Measurements from ENCODE around the gene ZNF275.

The ZNF275 gene

DNA sequence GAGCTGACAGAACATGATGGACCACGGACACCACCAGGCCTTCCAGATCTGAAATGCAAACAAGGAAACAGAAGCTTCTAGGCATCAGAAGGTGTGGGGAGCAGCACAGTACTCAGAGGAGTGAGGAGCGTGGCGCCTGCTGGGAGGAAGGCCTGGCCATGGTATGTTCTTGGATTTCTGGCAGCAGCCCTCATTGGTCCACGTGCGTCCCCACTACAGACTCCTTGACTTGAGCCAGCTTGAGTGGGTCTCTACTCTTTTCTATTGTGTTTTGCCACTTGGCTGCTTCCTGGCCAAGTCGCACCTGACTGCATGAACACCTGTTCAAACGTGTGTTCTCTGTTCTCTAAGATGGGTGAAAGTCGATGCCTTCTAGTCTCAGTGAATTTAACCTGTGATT is 18.0 kb downstream of the ZNF275 start:
- no peak overlapping the region for H2BK120ac ChIP-seq (ENCODE audit: low read depth, low read length)
- no peak for DNase-seq
- H3K4me1 ChIP-seq (ENCODE audit: control insufficient read depth, insufficient read depth, low read depth, low read length): no peaks in the 10 kb centered on the region
- 91% methylated on average over 8 of the region's 8 CpGs for WGBS
- peaks cover 0 to 13% of the 10 kb centered on the region in 2 experiments for H3K27me3 ChIP-seq (ENCODE audit: control insufficient read depth in 1 of 2, insufficient read depth in 1 of 2, low read length in 2 of 2)
- H3K23ac ChIP-seq (ENCODE audit: low read length in 2 of 2): no peak overlapping the region
- peaks cover 10% of the 10 kb centered on the region for H3K9me3 ChIP-seq (ENCODE audit: control insufficient read depth, low read length)
- H3K14ac ChIP-seq (ENCODE audit: low read length in 2 of 2): no peak overlapping the region
- H2BK15ac ChIP-seq (ENCODE audit: low read depth, poor library complexity, severe bottlenecking): no peak overlapping the region
- no peak overlapping the region for H4K8ac ChIP-seq (ENCODE audit: low read length)
- H2AFZ ChIP-seq (ENCODE audit: low read depth, low read length): no peak overlapping the region
- peaks cover 2% of the 10 kb centered on the region for H3K79me1 ChIP-seq (replicated peaks; ENCODE audit: low read length, poor library complexity, severe bottlenecking)
- peaks cover 24 to 43% of the 10 kb centered on the region in 2 experiments for H3K36me3 ChIP-seq (ENCODE audit: control insufficient read depth in 1 of 2, insufficient read depth in 2 of 2, low read depth in 1 of 2, low read length in 2 of 2)
- H4K91ac ChIP-seq (ENCODE audit: low read length): no peak overlapping the region
- H3K27ac ChIP-seq (ENCODE audit: low read length, poor library complexity, severe bottlenecking): no peak overlapping the region
- no peak overlapping the region for H3K4me3 ChIP-seq (ENCODE audit: insufficient read depth in 1 of 2, low read depth in 1 of 2, low read length in 2 of 2)
- no peak overlapping the region for H3K18ac ChIP-seq (ENCODE audit: low read depth in 1 of 2, low read length in 2 of 2)
- H3K4ac ChIP-seq (ENCODE audit: low read depth in 1 of 2, low read length in 2 of 2): no peak overlapping the region
- H3K4me2 ChIP-seq (ENCODE audit: low read length, poor library complexity, severe bottlenecking): no peak overlapping the region
- H2AK5ac ChIP-seq (ENCODE audit: low read length, severe bottlenecking): no peak overlapping the region
- H3K9ac ChIP-seq (ENCODE audit: low read length): no peak overlapping the region
- H2BK5ac ChIP-seq (ENCODE audit: low read depth, low read length, poor library complexity, severe bottlenecking): no peak overlapping the region
- H2BK12ac ChIP-seq (ENCODE audit: low read length in 2 of 2): no peak overlapping the region

DNA sequence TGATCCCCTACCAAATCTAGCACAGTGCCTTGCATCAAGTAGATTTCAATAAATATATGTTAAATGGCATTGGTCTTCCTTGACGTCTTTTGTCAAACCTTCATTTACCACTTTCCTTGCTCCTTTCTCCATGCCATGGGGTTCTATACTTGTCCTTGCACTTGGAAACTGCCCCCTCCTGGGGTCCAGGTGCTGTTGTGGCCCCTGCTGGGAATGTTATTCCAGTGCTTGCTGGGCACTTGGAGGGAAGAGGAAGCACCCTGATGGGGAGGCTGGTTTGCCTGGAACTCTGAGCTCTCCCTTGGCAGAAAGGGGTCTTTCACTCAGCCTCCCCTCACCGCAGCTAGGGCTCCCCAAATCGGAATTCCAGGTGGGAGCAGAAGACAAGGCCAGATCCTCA is 18.9 kb downstream of the ZNF275 start:
- peaks cover 0 to 13% of the 10 kb centered on the region in 2 experiments for H3K27me3 ChIP-seq (ENCODE audit: control insufficient read depth in 1 of 2, insufficient read depth in 1 of 2, low read length in 2 of 2)
- no peak for DNase-seq
- no peak overlapping the region for H3K23ac ChIP-seq (ENCODE audit: low read length in 2 of 2)
- H2BK12ac ChIP-seq (ENCODE audit: low read length in 2 of 2): no peak overlapping the region
- peaks cover 15 to 35% of the 10 kb centered on the region in 2 experiments for H3K36me3 ChIP-seq (ENCODE audit: control insufficient read depth in 1 of 2, insufficient read depth in 2 of 2, low read depth in 1 of 2, low read length in 2 of 2)
- H3K4ac ChIP-seq (ENCODE audit: low read depth in 1 of 2, low read length in 2 of 2): no peak overlapping the region
- no peak overlapping the region for H4K8ac ChIP-seq (ENCODE audit: low read length)
- no peak overlapping the region for H2BK120ac ChIP-seq (ENCODE audit: low read depth, low read length)
- no peak overlapping the region for H3K27ac ChIP-seq (ENCODE audit: low read length, poor library complexity, severe bottlenecking)
- no peak overlapping the region for H3K4me2 ChIP-seq (ENCODE audit: low read length, poor library complexity, severe bottlenecking)
- no peak overlapping the region for H3K14ac ChIP-seq (ENCODE audit: low read length in 2 of 2)
- no peak overlapping the region for H2BK15ac ChIP-seq (ENCODE audit: low read depth, poor library complexity, severe bottlenecking)
- H3K4me3 ChIP-seq (ENCODE audit: insufficient read depth in 1 of 2, low read depth in 1 of 2, low read length in 2 of 2): no peak overlapping the region
- H2AK5ac ChIP-seq (ENCODE audit: low read length, severe bottlenecking): no peak overlapping the region
- H3K9me3 ChIP-seq (ENCODE audit: control insufficient read depth, low read length): peaks cover 13% of the 10 kb centered on the region
- no peak overlapping the region for H3K9ac ChIP-seq (ENCODE audit: low read length)
- H3K79me1 ChIP-seq (replicated peaks; ENCODE audit: low read length, poor library complexity, severe bottlenecking): peaks cover 2% of the 10 kb centered on the region
- H3K18ac ChIP-seq (ENCODE audit: low read depth in 1 of 2, low read length in 2 of 2): no peak overlapping the region
- H3K4me1 ChIP-seq (ENCODE audit: control insufficient read depth, insufficient read depth, low read depth, low read length): no peaks in the 10 kb centered on the region
- H2BK5ac ChIP-seq (ENCODE audit: low read depth, low read length, poor library complexity, severe bottlenecking): no peak overlapping the region
- no peak overlapping the region for H2AFZ ChIP-seq (ENCODE audit: low read depth, low read length)
- 83% methylated on average over 2 of the region's 3 CpGs for WGBS
- H4K91ac ChIP-seq (ENCODE audit: low read length): no peak overlapping the region

DNA sequence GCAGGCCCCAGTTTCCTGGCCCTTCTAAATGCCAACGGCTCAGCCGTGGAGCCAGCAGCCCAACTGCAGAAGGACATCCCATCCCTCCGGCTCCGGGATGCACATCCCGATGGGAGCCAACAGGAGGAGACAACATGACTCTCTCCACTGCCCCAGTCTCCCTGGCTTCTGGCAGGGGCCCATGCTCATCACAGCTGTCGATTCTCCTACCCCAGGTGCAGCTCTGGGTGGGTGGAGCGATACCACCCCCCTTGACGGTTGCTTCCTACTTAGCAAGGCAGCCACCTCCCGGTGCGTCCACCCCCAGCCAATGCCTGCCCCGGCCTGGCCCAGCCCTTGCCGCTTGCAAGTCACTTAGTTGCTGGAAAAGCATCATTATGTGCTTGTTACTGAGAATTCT is 19.5 kb downstream of the ZNF275 start:
- Histone ChIP-seq H2BK5ac (ENCODE audit: low read depth, low read length, poor library complexity, severe bottlenecking) (no peak overlapping the region), H3K27ac (ENCODE audit: low read length, poor library complexity, severe bottlenecking) (no peak overlapping the region), H4K91ac (ENCODE audit: low read length) (no peak overlapping the region), H3K9ac (ENCODE audit: low read length) (no peak overlapping the region), H2AK5ac (ENCODE audit: low read length, severe bottlenecking) (no peak overlapping the region), H3K27me3 (ENCODE audit: control insufficient read depth in 1 of 2, insufficient read depth in 1 of 2, low read length in 2 of 2) (peaks cover 0 to 13% of the 10 kb centered on the region in 2 experiments), H2AFZ (ENCODE audit: low read depth, low read length) (no peak overlapping the region), H3K14ac (ENCODE audit: low read length in 2 of 2) (no peak overlapping the region), H3K18ac (ENCODE audit: low read depth in 1 of 2, low read length in 2 of 2) (no peak overlapping the region), H3K4me2 (ENCODE audit: low read length, poor library complexity, severe bottlenecking) (no peak overlapping the region), H3K36me3 (ENCODE audit: control insufficient read depth in 1 of 2, insufficient read depth in 2 of 2, low read depth in 1 of 2, low read length in 2 of 2) (peaks cover 14 to 31% of the 10 kb centered on the region in 2 experiments), H4K8ac (ENCODE audit: low read length) (no peak overlapping the region), H2BK12ac (ENCODE audit: low read length in 2 of 2) (no peak overlapping the region), H3K4me1 (ENCODE audit: control insufficient read depth, insufficient read depth, low read depth, low read length) (no peaks in the 10 kb centered on the region), H3K4ac (ENCODE audit: low read depth in 1 of 2, low read length in 2 of 2) (no peak overlapping the region), H2BK120ac (ENCODE audit: low read depth, low read length) (no peak overlapping the region), H3K79me1 (replicated peaks; ENCODE audit: low read length, poor library complexity, severe bottlenecking) (peaks cover 2% of the 10 kb centered on the region), H3K9me3 (ENCODE audit: control insufficient read depth, low read length) (peaks cover 18% of the 10 kb centered on the region), H2BK15ac (ENCODE audit: low read depth, poor library complexity, severe bottlenecking) (no peak overlapping the region), H3K23ac (ENCODE audit: low read length in 2 of 2) (no peak overlapping the region), H3K4me3 (ENCODE audit: insufficient read depth in 1 of 2, low read depth in 1 of 2, low read length in 2 of 2) (no peak overlapping the region)
- 65% methylated on average over 11 of the region's 12 CpGs for WGBS
- no peak for DNase-seq

DNA sequence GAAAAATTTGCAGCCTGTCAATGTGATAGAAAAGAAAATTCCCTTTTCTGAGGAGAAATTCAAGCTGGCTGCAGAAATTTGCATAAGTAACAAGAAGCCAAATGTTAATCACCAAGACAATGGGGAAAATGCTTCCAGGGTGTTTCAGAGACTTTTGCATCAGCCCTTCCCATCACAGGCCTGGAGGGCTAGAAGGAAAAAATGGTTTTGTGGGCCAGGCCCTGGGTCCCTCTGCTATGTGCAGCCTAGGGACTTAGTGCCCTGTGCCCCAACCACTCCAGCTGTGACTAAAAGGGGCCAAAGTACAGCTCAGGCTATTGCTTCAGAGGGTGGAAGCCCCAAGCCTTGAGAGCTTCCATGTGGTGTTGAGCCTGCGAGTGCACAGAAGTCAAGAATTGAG is 23.9 kb downstream of the ZNF275 start:
- peaks cover 13% of the 10 kb centered on the region for H3K9me3 ChIP-seq (ENCODE audit: control insufficient read depth, low read length)
- H3K4me2 ChIP-seq (ENCODE audit: low read length, poor library complexity, severe bottlenecking): no peak overlapping the region
- H2BK5ac ChIP-seq (ENCODE audit: low read depth, low read length, poor library complexity, severe bottlenecking): no peak overlapping the region
- no peak overlapping the region for H4K91ac ChIP-seq (ENCODE audit: low read length)
- H3K36me3 ChIP-seq (ENCODE audit: control insufficient read depth in 1 of 2, insufficient read depth in 2 of 2, low read depth in 1 of 2, low read length in 2 of 2): no peaks in the 10 kb centered on the region
- no peak overlapping the region for H3K14ac ChIP-seq (ENCODE audit: low read length in 2 of 2)
- no peak overlapping the region for H3K18ac ChIP-seq (ENCODE audit: low read depth in 1 of 2, low read length in 2 of 2)
- no peak overlapping the region for H2AFZ ChIP-seq (ENCODE audit: low read depth, low read length)
- no peak overlapping the region for H3K4ac ChIP-seq (ENCODE audit: low read depth in 1 of 2, low read length in 2 of 2)
- H3K9ac ChIP-seq (ENCODE audit: low read length): no peak overlapping the region
- H2AK5ac ChIP-seq (ENCODE audit: low read length, severe bottlenecking): no peak overlapping the region
- H3K27ac ChIP-seq (ENCODE audit: low read length, poor library complexity, severe bottlenecking): no peak overlapping the region
- H3K23ac ChIP-seq (ENCODE audit: low read length in 2 of 2): no peak overlapping the region
- H2BK15ac ChIP-seq (ENCODE audit: low read depth, poor library complexity, severe bottlenecking): no peak overlapping the region
- no peak overlapping the region for H3K4me3 ChIP-seq (ENCODE audit: insufficient read depth in 1 of 2, low read depth in 1 of 2, low read length in 2 of 2)
- H2BK120ac ChIP-seq (ENCODE audit: low read depth, low read length): no peak overlapping the region
- H3K79me1 ChIP-seq (replicated peaks; ENCODE audit: low read length, poor library complexity, severe bottlenecking): no peaks in the 10 kb centered on the region
- H2BK12ac ChIP-seq (ENCODE audit: low read length in 2 of 2): no peak overlapping the region
- H3K4me1 ChIP-seq (ENCODE audit: control insufficient read depth, insufficient read depth, low read depth, low read length): no peaks in the 10 kb centered on the region
- WGBS: 86% methylated on average over 1 of the region's 1 CpG
- no peak for DNase-seq
- H3K27me3 ChIP-seq (ENCODE audit: control insufficient read depth in 1 of 2, insufficient read depth in 1 of 2, low read length in 2 of 2): peaks cover 0 to 21% of the 10 kb centered on the region in 2 experiments
- no peak overlapping the region for H4K8ac ChIP-seq (ENCODE audit: low read length)

Data from mesenchymal stem cell (in vitro differentiated cells and primary cell).